GM18517 (cell line): ENCODE measurements around the gene GGA1.
"Not testable (repeated sequence)": the region's sequence is repeated elsewhere in the genome, so short reads cannot be mapped to it uniquely, and the experiment has no call there.

Source experiments
- ATAC-seq: cut with Tn5 transposase; IDR thresholded peaks from one replicate; pipeline ENCODE4 v1.9.1; 2021; ENCODE audit warnings: mild to moderate bottlenecking, moderate library complexity; ENCODE audit not compliant: unreplicated experiment

Gene GGA1

GRCh38 chr22:37641561-37641949, 32.9 kb downstream of the GGA1 start:
- no peak for ATAC-seq

GRCh38 chr22:37643225-37643847, 34.7 kb downstream of the GGA1 start:
- no peak for ATAC-seq

- no peak for ATAC-seq
Observed at GRCh38 chr22:37647317-37647716, 38.7 kb downstream of the GGA1 start.

- ATAC-seq, result no peak
Observed at GRCh38 chr22:37647928-37648327, 39.3 kb downstream of the GGA1 start.

GRCh38 chr22:37650463-37651136, 42.0 kb downstream of the GGA1 start:
- no peak for ATAC-seq

DNA sequence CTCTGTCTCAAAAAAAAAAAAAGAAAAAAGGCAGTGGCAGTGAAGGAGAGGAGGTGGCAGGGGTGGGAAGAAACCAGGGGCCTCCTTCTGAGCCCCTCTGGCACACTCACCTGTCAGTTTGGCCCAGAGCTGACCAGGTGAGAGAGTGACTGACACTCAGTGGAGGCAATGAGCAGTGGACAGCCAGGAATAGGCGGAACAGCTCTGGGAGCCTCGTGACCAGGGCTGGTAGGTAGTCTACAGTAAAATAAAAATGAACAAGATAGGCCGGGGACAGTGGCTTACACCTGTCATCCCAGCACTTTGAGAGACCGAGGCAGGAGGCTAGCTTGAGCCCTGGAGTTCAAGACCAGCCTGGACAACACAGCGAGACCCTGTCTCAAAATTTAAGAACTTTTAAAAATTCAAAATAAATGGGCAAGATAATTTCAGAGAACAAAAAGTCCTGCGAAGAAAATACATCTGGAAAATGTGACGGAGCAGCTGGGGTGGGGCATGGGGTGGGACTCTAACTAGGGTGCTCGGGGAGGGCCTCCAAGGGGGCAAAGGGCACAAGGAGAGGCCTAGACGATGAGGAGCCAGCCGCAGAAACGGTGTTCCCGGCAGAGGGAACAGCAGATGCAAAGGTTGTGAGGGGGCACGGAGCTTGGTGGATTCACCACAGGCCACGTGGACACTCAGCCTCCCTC, 46.1 kb downstream of the GGA1 start:
- no peak for ATAC-seq

DNA sequence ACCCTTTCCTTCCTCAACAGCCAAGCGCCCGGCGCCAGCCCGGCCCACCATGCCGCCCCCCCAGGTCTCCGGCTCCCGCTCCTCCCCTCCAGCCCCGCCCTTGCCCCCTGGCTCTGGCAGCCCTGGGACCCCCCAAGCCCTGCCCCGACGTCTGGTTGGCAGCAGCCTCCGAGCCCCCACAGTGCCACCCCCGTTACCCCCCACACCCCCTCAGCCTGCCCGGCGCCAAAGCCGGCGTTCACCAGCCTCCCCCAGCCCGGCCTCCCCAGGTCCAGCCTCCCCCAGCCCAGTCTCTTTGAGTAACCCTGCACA, 46.6 kb downstream of the GGA1 start:
- no peak for ATAC-seq

DNA sequence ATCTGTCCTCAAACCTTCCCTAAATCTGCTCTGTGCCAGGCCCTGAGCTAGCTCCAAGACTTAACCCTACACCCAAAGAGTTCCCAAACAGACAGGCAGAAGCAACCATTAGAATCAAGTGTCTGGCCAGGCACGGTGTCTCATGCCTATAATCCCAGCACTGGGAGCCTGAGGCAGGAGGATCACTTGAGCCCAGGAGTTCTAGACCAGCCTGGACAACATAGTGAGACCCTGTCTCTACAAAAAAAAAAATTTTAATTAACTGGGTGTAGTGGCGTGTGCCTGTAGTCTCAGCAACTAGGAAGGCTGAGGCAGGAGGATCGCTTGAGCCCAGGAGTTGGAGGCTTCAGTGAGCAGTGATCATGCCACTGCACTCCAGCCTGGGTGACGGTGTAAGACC, 47.9 kb downstream of the GGA1 start:
- not testable (repeated sequence) for ATAC-seq

GRCh38 chr22:37657590-37658132, 49.0 kb downstream of the GGA1 start:
- ATAC-seq, result no peak

DNA sequence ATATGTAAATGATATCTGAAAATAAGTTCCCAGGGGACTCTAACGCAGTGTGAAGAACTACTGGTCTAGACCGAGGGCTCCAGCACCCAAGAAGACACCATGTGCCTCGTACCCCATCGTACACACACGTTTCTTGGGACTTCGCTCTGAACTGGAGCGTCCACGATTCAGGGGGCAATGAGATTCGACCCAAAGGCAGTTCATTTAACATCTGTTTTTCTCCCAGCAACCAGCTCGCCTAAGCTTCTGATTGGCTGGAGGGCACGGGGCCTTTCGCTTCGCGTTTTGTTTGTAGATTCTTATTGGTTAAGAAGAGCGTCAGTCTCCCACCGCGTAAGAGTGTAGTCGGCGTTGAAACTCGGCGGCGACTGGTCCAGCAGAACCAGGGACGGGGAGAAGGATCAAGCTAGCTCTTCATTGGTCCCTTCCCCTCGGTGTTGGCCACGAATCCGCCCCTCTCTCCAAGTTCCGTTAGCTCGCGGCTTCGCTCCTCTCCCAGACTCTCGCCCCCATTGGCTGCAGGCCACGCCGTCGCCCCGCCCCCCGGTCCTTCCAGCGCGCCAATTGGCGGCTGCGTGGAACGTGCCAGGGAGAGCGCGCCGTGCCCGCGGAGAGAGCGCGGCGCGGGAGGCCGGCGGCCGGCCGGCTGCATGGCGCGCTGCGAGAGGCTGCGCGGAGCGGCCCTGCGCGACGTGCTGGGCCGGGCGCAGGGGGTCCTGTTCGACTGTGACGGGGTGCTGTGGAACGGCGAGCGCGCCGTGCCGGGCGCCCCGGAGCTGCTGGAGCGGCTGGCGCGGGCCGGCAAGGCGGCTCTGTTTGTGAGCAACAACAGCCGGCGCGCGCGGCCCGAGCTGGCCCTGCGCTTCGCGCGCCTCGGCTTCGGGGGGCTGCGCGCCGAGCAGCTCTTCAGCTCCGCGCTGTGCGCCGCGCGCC, 49.8 kb downstream of the GGA1 start, which contains the start of gene PDXP:
PDXP (plus strand) TSS at position 591 of the 933 bp plus-strand sequence; CDS start at position 651, 60 bp downstream.
- peak; percentile 76 for ATAC-seq

GRCh38 chr22:37659066-37659896, 50.6 kb downstream of the GGA1 start:
- ATAC-seq, result peak; percentile 4

GRCh38 chr22:37659897-37660708, 51.5 kb downstream of the GGA1 start:
- no peak for ATAC-seq

DNA sequence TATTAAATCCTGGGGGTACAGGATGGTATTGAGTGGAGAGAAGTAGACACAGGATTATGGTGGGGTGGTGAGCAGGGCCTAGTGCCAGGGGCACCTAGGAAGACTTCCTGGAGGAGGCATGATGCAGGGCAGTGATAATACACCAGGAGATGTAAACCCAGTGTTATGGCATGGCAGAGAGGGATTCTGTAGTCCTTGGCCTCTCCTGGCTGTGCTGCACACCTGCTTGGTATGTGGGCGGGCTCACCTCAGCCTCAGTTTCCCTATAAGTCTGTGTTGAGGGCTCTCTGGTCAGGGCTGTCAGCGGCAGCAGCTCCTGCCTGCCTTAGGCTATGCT, 52.0 kb downstream of the GGA1 start:
- no peak for ATAC-seq

- ATAC-seq, result no peak
Observed at GRCh38 chr22:37661160-37661924, 52.7 kb downstream of the GGA1 start.

DNA sequence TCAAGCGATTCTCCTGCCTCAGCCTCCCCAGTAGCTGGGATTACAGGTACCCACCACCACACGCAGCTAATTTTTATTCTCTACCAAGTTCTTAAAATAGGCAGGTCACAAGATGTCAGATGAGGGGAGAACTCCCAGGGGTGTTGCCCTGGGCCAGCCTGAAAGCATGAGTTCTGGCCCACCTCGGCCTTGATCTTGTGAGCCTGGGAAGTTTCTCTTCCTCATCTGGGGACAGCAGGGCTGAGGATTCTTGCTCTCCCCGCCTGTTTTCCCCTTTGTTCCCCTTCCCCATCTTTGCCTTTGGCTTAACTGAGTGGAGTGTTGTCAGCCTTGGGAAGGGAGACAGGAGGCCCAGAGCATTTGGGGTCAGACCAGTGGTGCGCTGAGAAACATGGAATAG, 53.4 kb downstream of the GGA1 start:
- no peak for ATAC-seq

DNA sequence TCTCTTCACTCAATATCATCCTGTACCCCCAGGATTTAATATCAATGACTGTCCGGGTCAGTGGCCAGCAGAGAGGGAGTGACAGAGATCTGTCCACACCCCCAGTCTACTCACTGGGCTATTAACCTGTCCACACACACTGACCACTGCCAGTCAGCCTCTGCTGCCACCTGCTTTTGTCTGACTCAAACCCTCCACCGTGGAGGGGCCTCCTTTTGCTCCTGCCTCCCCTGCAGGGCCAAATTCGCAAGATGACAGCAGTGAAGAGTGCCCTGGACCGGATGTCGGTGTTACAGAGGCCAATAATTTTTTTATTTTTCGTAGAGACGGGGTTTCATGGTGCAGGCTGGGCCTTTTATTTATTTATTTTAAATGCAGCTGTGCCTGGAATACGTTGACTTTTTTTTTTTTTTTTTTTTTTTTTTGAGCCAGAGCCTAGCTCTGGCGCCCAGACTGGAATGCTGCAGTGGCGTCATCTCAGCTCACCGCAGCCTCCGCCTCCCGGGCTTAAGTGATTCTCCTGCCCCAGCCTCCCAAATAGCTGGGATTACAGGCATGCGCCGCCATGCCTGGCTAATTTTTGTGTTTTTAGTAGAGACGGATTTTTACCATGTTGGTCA, 55.0 kb downstream of the GGA1 start:
- ATAC-seq, result no peak

DNA sequence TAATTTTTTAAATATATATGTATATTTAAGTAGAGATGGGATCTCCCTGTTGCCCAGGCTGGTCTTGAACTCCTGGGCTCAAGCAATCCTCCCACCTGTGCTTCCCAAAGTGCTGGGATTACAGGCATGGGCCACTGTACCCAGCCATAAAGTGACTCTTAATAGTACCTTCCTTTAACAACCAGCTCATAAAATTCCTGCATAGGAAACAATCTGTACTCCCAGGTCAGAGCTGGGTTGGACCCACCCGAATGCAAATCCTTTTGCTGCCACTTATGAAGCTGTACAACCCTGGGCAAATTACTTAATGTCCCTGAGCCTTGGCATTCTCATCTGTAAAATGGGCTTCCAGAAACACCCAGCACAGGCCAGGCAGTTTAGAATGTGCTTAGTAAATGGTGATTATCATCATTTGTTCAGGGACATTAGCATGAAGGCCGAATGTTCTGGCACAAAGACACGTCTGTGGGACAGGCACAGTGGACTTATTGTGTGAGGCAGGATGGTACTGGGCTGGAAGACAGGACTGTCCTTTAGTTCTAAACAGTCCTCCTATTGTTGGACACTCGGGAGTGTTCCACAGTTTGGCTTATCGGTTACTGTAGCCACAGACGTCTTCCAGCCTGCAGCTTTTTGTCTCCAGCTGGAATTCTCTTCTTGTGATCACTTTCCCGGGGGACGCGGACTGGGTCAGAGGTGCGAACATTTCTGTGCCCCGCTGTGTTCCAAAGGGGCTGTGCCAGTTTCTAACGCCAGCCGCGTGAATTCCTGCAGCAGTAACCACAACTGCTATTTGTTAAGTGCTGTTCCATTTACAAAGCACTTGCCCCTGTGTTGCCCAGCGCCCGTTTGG, 55.8 kb downstream of the GGA1 start:
- ATAC-seq, result no peak
